Raji (cell line): ENCODE data around the gene MBP.

ENCODE experiments used
- POLR2A ChIP-seq: IDR thresholded peaks from 2 replicates; pipeline ENCODE4 v1.6.1; 2011; ENCODE audit warnings: low read depth, low read length, control low read depth; ENCODE audit not compliant: insufficient read depth

MBP gene

GRCh38 chr18:77091366-77091765 lies 41.2 kb downstream of the MBP start:
- TF ChIP-seq POLR2A, result no peak

GRCh38 chr18:77090546-77091174 lies 41.9 kb downstream of the MBP start:
- TF ChIP-seq POLR2A, result no peak

DNA sequence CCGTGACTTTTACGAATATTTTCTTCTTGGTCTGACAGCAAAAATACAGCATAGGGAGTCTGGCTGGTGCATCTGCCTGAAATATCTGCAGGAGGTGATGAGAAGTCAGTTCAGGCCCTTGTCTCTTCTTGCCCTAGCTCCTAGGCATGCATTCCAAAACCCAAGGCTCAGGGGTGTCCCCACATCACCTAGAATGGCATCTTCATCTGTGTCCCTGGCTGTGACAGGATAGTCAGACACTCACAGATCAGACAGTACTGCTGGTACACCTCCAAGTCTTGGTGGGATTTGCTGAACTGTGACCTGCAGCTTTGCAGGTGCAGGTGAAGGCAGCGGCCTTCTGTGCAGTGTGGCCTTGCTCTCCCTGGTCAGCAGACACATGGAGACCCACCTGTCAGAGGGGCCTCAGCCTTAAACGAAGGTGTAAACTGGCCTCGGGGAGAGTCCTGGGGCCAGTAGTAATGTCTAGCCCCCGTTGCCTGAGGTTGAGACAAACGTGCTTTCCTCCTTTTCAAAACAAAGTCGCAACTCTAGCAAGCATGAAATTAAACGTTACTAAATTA lies 42.8 kb downstream of the MBP start:
- TF ChIP-seq POLR2A, result no peak

- TF ChIP-seq POLR2A, result no peak
Observed at GRCh38 chr18:77088963-77089722, 43.4 kb downstream of the MBP start.

GRCh38 chr18:77087393-77088141 lies 45.0 kb downstream of the MBP start:
- no peak for TF ChIP-seq POLR2A

DNA sequence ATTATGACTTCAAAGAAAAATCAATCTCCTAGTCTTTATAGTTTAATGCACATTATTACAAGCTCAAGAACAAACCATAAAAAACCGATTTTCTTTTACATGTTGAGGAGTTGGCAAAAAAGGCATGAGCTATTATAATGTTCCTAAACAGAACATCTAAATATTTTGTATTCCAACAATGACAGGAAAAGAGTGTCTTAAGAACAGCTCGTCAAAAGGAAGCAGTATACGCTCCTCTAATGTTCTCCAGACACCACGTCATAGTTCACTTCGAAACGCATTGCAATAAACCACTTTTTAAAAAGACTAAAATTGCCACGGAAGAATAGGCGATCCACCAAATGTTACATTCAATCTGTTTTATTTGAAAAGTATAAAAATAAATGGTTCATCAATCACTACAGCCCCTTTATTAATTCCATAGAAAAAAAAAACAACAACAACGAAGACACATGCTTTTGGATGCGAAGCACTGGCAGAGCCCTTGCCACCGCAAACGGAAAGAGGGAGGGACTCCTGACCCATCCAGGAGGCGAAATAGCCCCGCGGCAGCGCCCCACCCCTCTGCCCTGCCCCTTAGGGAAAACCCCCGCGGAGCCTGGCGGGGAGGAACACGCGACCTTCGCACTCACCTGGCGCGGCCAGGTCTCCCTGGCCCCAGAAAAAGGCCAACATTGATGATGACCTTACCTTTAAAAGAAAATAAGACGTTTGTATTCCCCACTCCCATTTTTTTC lies 45.8 kb downstream of the MBP start:
- TF ChIP-seq POLR2A, result no peak

GRCh38 chr18:77086034-77086433 lies 46.5 kb downstream of the MBP start:
- TF ChIP-seq POLR2A, result no peak

DNA sequence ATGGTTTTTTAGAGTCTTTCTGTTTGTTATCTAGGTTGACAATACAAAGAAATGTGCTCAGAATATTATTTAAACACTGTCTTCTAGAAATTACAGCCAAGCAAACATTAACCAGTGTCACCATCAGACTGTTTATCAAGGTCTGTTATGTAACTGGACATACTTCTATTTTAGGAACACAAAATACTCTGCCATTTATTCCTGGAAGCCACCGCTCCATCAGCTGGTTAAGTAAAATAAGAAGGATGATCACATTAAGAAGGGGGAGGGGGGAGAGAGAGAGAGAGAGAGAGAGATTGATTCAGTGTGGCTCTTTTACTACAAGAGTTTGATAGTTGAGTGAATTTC lies 47.9 kb downstream of the MBP start:
- no peak for TF ChIP-seq POLR2A

GRCh38 chr18:77082316-77082955 lies 50.1 kb downstream of the MBP start:
- no peak for TF ChIP-seq POLR2A

DNA sequence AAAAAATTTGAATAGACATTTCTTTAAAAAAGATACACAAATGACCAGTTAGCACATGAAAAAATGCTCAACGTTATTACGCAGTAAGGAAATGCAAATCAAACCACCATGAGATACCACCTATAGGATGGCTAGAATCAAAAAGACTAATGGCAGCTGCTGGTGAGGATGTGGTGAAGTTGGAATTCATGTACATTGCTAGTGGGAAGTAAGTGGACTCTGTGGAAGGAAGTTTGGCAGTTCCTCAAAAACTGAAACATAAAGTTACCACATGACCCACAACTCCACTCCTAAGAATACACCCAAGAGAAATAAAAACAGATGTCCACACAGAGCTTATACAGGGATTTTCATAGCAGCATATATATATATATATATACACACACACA lies 51.2 kb downstream of the MBP start:
- TF ChIP-seq POLR2A, result no peak

DNA sequence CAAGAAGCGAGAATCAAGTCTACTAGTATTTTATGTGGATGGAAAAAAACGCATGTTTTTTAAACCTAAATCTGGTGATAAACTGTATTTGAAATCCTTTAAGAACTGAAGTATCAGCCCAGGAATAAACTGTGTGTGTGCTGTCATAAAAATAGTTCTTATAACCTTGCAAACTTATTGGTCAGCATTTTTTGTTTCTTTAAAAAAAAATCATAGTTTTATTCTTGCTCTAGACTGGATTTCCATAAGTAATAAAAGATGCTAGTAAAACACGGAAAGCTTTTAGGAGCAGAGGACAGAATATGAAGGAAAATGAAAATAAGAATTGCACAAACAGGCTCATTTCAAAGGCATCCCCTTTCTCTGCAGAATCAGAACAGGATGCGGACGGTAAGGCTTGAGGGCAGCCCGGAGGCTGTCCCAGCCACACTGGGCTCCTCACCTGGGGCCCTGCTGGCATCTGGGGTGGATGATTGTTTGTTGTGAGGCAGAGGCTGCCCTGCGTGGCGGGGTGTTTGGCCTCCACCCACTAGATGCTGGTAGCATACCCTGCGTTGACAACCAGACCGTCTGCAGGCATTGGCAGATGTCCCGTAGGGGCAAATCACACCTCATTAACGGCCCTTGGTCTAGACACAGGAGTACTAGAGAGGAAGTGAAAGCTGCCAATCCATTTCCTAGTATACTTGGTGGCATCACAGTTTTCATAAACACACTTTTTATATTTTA lies 52.5 kb downstream of the MBP start:
- TF ChIP-seq POLR2A, result no peak

DNA sequence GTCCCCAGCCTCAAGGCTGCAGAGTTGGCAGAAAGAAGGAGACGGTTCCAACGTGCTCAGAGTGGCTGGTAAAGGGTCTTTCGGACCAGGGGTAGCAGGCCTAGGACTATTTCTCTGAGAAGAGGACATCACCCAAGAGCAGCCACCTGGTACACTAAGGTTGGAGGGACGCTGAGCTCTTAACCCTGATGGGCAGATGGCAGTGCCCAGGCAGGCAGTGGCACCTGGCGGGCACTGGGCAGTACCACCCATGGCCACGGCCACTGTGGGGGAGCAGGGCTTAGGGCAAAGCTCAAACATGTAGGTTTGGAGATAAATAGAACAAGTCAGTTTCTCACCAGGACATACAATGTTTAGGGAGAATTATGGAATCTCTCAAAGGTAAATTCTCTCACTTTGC lies 53.5 kb downstream of the MBP start:
- no peak for TF ChIP-seq POLR2A

DNA sequence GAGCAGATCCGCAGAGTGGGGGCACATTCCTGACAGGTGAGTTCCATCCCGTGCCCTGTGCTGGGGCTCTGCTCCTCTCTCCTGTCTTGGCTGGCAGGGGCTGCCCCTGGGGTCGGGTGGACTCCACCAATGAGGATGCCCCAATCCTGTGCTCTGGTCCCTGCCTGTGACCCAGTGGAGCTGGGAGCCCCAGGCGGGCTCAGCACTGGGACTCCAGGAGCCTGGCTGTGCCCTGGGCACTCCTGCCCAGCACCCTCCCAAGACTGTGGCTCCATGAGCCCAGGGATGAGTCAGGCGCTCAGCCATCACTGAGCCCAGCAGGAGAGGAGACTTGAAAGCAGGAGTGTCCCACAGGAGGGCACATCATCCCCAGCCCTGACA lies 53.9 kb downstream of the MBP start:
- no peak for TF ChIP-seq POLR2A
